ENCODE measurements around the gene MT3.

The MT3 gene

DNA sequence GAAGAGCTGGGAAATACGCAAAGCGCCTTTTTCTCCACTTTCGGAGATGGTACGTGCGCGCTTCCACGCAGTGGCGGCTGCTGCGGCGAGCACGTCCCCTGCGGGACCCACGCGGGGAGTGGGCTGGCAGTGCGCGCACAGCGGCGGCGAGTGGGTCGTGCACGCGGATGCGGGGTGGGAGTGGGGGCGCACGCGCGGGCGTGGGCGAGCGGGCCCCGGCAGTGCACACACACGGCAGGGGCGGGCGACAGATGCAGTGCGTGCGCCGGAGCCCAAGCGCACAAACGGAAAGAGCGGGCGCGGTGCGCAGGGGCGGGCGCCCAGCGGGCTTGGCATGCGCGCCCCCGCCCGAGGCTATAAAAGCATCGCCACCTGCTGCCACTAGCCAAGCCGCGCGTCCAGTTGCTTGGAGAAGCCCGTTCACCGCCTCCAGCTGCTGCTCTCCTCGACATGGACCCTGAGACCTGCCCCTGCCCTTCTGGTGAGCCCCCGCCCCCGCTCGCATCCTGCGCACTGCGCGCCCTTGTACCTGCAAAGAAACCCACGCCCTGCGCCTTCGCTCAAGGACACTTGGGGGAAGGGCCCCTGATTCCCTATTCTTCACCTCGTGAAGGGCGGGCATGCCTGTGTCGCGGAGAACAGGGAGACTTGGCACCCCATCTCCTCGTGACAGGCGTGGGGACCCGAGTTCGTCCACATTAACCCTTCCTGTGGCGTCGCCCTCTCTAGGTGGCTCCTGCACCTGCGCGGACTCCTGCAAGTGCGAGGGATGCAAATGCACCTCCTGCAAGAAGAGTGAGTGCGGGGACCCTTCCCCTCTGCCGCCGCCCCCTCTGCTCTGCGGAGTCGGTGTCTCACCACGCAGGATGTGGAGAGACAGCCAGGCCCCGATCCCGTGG is at the start of gene MT3:
Gene MT3 (plus strand): TSS at position 388 of the 899 bp plus-strand sequence. CDS start 63 bp downstream, at position 451.
- TF ChIP-seq, protein P1, sequence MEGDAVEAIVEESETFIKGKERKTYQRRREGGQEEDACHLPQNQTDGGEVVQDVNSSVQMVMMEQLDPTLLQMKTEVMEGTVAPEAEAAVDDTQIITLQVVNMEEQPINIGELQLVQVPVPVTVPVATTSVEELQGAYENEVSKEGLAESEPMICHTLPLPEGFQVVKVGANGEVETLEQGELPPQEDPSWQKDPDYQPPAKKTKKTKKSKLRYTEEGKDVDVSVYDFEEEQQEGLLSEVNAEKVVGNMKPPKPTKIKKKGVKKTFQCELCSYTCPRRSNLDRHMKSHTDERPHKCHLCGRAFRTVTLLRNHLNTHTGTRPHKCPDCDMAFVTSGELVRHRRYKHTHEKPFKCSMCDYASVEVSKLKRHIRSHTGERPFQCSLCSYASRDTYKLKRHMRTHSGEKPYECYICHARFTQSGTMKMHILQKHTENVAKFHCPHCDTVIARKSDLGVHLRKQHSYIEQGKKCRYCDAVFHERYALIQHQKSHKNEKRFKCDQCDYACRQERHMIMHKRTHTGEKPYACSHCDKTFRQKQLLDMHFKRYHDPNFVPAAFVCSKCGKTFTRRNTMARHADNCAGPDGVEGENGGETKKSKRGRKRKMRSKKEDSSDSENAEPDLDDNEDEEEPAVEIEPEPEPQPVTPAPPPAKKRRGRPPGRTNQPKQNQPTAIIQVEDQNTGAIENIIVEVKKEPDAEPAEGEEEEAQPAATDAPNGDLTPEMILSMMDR (IDR thresholded peaks at IDR 0.05; ENCODE audit: extremely low read depth, missing control alignments) = no peak
- no peak for DNase-seq (ENCODE audit: low spot score)

DNA sequence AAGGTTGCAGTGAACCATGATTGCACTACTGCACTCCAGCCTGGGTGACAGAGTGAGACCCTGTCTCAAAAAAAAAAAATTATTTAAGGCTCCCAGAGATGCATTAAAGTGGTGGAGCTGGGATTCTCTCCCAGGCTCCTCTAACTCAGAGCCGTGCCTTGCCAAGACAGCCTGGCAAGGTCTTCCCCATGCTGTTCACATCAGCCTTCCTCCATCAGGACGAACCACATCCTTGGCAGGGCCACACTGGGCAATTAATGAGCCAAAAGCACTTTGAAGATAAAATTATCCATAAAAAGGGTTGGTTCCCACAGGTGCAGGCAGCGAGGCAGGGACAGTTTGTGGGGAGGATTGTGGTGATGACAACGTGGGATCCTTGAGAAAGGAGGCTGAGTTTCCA is 49.7 kb upstream of the MT3 start:
- no peak for DNase-seq (ENCODE audit: low spot score)
- TF ChIP-seq, protein P1 (IDR thresholded peaks at IDR 0.05; ENCODE audit: extremely low read depth, missing control alignments) = no peak

- no peak for DNase-seq (ENCODE audit: low spot score)
- TF ChIP-seq, protein P1 (IDR thresholded peaks at IDR 0.05; ENCODE audit: extremely low read depth, missing control alignments) = no peak
These were observed 47.3 kb upstream of the MT3 start for GRCh38 chr16:56542039-56542438.

GRCh38 chr16:56547120-56547948 is 42.0 kb upstream of the MT3 start:
- TF ChIP-seq, protein P1 (IDR thresholded peaks at IDR 0.05; ENCODE audit: extremely low read depth, missing control alignments) = no peak
- DNase-seq (ENCODE audit: low spot score) = no peak

DNA sequence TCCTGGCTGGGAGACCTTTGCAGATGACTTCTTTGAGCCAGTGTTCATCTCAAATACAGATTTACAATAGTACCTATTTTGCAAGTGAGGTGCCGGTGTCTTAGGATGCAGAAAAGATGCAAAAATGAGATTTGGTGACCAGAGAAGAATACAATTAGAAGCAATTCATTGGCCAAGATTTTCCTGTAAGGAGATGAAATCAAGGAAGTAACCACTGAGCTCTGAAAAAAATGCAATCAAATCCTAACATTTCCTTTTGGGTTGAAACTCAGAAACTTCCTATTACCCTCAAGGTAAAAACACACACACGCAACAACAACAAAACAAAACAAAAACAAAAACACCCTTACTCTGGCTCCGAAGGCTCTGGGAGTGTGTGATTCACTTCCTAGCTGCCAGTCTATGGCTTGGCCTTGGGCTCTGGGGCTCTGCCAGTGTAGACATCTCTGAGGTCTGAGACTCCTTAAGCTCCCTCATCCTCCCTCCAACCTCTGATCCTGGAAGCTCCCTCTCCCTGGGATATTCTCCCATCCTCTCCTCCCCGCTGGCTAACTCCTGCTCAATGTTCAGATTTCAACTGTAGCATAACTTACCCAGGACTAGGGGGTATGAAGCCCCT is 41.3 kb upstream of the MT3 start:
- no peak for DNase-seq (ENCODE audit: low spot score)
- TF ChIP-seq, protein P1 (IDR thresholded peaks at IDR 0.05; ENCODE audit: extremely low read depth, missing control alignments) = no peak

DNA sequence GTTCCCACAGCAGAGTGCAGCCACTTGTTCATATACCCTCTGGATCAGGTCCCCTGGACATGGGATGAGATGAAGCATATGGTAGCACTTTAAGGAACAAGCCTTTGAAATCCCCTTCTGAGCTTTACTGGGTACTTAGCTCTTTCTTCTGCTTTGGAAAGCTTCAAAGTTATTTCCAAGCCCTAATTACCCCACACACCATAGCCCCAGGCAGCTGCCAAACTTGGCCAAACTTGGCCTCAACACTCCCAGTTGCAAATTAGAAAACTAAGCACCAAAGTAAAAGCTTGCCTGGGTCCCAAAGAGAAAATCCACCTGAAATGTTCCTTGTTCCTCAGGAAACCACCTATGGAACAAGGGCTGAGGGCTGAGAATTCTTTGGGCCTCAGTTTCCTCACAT is 40.2 kb upstream of the MT3 start:
- no peak for DNase-seq (ENCODE audit: low spot score)

More for the DNA sequence above, 40.2 kb upstream of the MT3 start:
- TF ChIP-seq, protein P1 (IDR thresholded peaks at IDR 0.05; ENCODE audit: extremely low read depth, missing control alignments) = no peak
